ENCODE results near the gene DERL2. TPM values are rescaled to one million over a fixed set of nuclear protein-coding genes. Genes with fewer than 3 reads are reported as not detected.

The DERL2 gene
- total and polyA plus RNA-seq, 9 of the 15 experiments (the other 6 are each of a cell fraction or from before 2014, with no cell fraction given): 11.5 to 105 (median 30.7) TPM

GRCh38 chr17:5425826-5426225 lies 60.2 kb downstream of the DERL2 start:
- no peak for FAIRE-seq
- no peaks in the 10 kb centered on the region for H4K20me1 ChIP-seq (replicated peaks; ENCODE audit: control insufficient read depth, insufficient read depth, low read length)
- no peak overlapping the region for H3K4me2 ChIP-seq (ENCODE audit: insufficient read depth, low read length)
- H3K4me3 ChIP-seq: no peak overlapping the region
- ChIA-PET CTCF (ENCODE audit: low intra/inter-chr PET ratio) (no interaction called here), POLR2A (interaction anchor here (2.1 kb wide), 1 partner anchor 16 kb away, joined by 5 read pairs; no protein-coding TSS in a partner anchor)
- in situ Hi-C loops (cut with MboI) (no loop called here), intact Hi-C loops (cut with micrococcal nuclease) (no loop called here)
- TF ChIP-seq NONO (IDR thresholded peaks at IDR 0.05; ENCODE audit: low read depth in 2 of 2, low read length in 1 of 2) (no peak), ZFPM2 (CRISPR knock-in tag; IDR thresholded peaks at IDR 0.05) (no peak)
- H3K9ac ChIP-seq (ENCODE audit: insufficient read depth in 1 of 2, low read depth in 2 of 2, low read length in 2 of 2): no peak overlapping the region
- H2AFZ ChIP-seq (ENCODE audit: low read depth, low read length): no peak overlapping the region
- H3K9me3 ChIP-seq (replicated peaks; ENCODE audit: control insufficient read depth, insufficient read depth, low read depth, low read length): no peaks in the 10 kb centered on the region
- no peaks in the 10 kb centered on the region for H3K27me3 ChIP-seq (ENCODE audit: control insufficient read depth in 2 of 2, insufficient read depth in 2 of 2, low read length in 2 of 2)
- peaks cover 3 to 4% of the 10 kb centered on the region in 2 experiments; a peak in 2 of 5 replicates for H3K4me1 ChIP-seq (replicated peaks in 1 of 2; ENCODE audit: control insufficient read depth in 2 of 2, insufficient read depth in 2 of 2, low read length in 2 of 2)
- ATAC-seq: no peak
- WGBS (ENCODE audit: insufficient coverage, low coverage, missing lambda C conversion rate): 87% methylated on average over 3 of the region's 3 CpGs
- H3K9me1 ChIP-seq (ENCODE audit: control insufficient read depth, insufficient read depth, low read length): no peaks in the 10 kb centered on the region
- DNase-seq (ENCODE audit: extremely low read depth in 1 of 4, low spot score in 3 of 4): no peak
- H3K36me3 ChIP-seq (ENCODE audit: control insufficient read depth, insufficient read depth, low read length): peaks cover 79% of the 10 kb centered on the region
- BruUV-seq (replicated peaks): no TSS peak
- no peak overlapping the region for H3K27ac ChIP-seq (ENCODE audit: extremely low read depth, low read depth, low read length)
- H3K79me2 ChIP-seq (ENCODE audit: control insufficient read depth, insufficient read depth, low read length): peaks cover 22% of the 10 kb centered on the region

DNA sequence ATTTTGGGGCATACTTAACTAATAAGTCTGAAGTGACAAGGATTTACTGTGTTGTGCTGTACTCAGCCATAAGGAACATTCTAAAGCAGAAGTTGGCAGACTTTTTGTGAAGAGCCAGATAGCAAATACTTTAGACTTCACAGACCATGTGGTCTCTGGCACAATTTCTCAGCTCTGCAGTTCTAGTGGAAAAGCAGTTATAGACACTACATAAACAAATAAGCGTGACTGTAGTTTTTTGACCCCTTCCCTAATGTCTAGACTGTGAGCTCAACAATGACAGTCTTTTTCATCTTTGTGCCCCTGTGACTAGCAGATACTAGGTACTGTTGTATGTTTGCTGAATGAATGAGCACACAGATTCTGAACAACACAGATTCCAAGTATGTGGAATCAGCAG lies 61.1 kb downstream of the DERL2 start:
- no peak overlapping the region for H3K9ac ChIP-seq (ENCODE audit: insufficient read depth in 1 of 2, low read depth in 2 of 2, low read length in 2 of 2)
- no peak overlapping the region for H2AFZ ChIP-seq (ENCODE audit: low read depth, low read length)
- peaks cover 31% of the 10 kb centered on the region for H3K79me2 ChIP-seq (ENCODE audit: control insufficient read depth, insufficient read depth, low read length)
- H3K4me1 ChIP-seq (replicated peaks in 1 of 2; ENCODE audit: control insufficient read depth in 2 of 2, insufficient read depth in 2 of 2, low read length in 2 of 2): peaks cover 3 to 4% of the 10 kb centered on the region in 2 experiments; a peak in 2 of 5 replicates
- CTCF ChIA-PET (ENCODE audit: low intra/inter-chr PET ratio): no interaction called here
- no peaks in the 10 kb centered on the region for H3K9me3 ChIP-seq (replicated peaks; ENCODE audit: control insufficient read depth, insufficient read depth, low read depth, low read length)
- FAIRE-seq: no peak
- H3K4me3 ChIP-seq: no peak overlapping the region
- in situ Hi-C loops (cut with MboI): no loop called here
- no TSS peak for BruUV-seq (replicated peaks)
- H4K20me1 ChIP-seq (replicated peaks; ENCODE audit: control insufficient read depth, insufficient read depth, low read length): no peaks in the 10 kb centered on the region
- no peaks in the 10 kb centered on the region for H3K27me3 ChIP-seq (ENCODE audit: control insufficient read depth in 2 of 2, insufficient read depth in 2 of 2, low read length in 2 of 2)
- H3K36me3 ChIP-seq (ENCODE audit: control insufficient read depth, insufficient read depth, low read length): peaks cover 76% of the 10 kb centered on the region
- POLR2A ChIA-PET: interaction anchor here (2.1 kb wide), 1 partner anchor 17 kb away, joined by 5 read pairs; no protein-coding TSS in a partner anchor
- WGBS (ENCODE audit: insufficient coverage, low coverage, missing lambda C conversion rate): 100% methylated on average over 1 of the region's 1 CpG
- no peak for TF ChIP-seq BCL6 (CRISPR knock-in tag; IDR thresholded peaks at IDR 0.05)
- TF ChIP-seq NR1H2 (CRISPR knock-in tag; IDR thresholded peaks at IDR 0.05): no peak
- TF ChIP-seq, protein P1, sequence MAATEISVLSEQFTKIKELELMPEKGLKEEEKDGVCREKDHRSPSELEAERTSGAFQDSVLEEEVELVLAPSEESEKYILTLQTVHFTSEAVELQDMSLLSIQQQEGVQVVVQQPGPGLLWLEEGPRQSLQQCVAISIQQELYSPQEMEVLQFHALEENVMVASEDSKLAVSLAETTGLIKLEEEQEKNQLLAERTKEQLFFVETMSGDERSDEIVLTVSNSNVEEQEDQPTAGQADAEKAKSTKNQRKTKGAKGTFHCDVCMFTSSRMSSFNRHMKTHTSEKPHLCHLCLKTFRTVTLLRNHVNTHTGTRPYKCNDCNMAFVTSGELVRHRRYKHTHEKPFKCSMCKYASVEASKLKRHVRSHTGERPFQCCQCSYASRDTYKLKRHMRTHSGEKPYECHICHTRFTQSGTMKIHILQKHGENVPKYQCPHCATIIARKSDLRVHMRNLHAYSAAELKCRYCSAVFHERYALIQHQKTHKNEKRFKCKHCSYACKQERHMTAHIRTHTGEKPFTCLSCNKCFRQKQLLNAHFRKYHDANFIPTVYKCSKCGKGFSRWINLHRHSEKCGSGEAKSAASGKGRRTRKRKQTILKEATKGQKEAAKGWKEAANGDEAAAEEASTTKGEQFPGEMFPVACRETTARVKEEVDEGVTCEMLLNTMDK (IDR thresholded peaks at IDR 0.05; ENCODE audit: borderline replicate concordance, insufficient read depth, low read depth, low read length, poor library complexity, severe bottlenecking): no peak
- TF ChIP-seq SRSF9 (IDR thresholded peaks at IDR 0.05; ENCODE audit: borderline replicate concordance, low read depth, low read length): no peak
- no peak for TF ChIP-seq ZNF778 (CRISPR knock-in tag; IDR thresholded peaks at IDR 0.05)
- TF ChIP-seq RHOXF2B (CRISPR knock-in tag; conservative IDR thresholded peaks at IDR 0.05): no peak
- no peak for TF ChIP-seq MCM3 (IDR thresholded peaks at IDR 0.05)
- TF ChIP-seq FOXJ2 (tag; IDR thresholded peaks at IDR 0.05): no peak
- no peak for TF ChIP-seq ZNF124 (CRISPR knock-in tag; IDR thresholded peaks at IDR 0.05)
- TF ChIP-seq ELF1 (tag; IDR thresholded peaks at IDR 0.05): no peak
- ATAC-seq: no peak
- H3K27ac ChIP-seq (ENCODE audit: extremely low read depth, low read depth, low read length): no peak overlapping the region
- H3K4me2 ChIP-seq (ENCODE audit: insufficient read depth, low read length): no peak overlapping the region
- intact Hi-C loops (cut with micrococcal nuclease): no loop called here
- no peak for DNase-seq (ENCODE audit: extremely low read depth in 1 of 4, low spot score in 3 of 4)
- H3K9me1 ChIP-seq (ENCODE audit: control insufficient read depth, insufficient read depth, low read length): no peaks in the 10 kb centered on the region
